Left lobe of liver (tissue), 2 donors: Measurements from ENCODE around the gene CTF1. TPM values are rescaled to one million over a fixed set of nuclear protein-coding genes. Genes with fewer than 3 reads are reported as not detected.
"Not testable (repeated sequence)": the region's sequence is repeated elsewhere in the genome, so short reads cannot be mapped to it uniquely, and the experiment has no call there.

Experiments
- ATAC-seq: fragments of 200-7000 bp; cut with Tn5 transposase; one replicate; pipeline ENCODE4 v1.9.1; 2020; ENCODE audit warnings: mild to moderate bottlenecking, moderate library complexity
- DNase-seq: peaks from one replicate; pipeline ENCODE4 v3.0.0-alpha.2; 2020; ENCODE audit warnings: low spot score
- total RNA-seq: library from RNA; stranded (reverse); gene quantifications from one replicate; pipeline ENCODE4 v1.2.1, GENCODE V29; 2021
- donor health status: DM: no; HTN: no; CAD: no; lungs with moderate emphysema.
- donor health status: DM: no; HTN: yes; CAD: no.

Gene CTF1, protein sequence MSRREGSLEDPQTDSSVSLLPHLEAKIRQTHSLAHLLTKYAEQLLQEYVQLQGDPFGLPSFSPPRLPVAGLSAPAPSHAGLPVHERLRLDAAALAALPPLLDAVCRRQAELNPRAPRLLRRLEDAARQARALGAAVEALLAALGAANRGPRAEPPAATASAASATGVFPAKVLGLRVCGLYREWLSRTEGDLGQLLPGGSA
- 0.58 TPM for total RNA-seq

DNA sequence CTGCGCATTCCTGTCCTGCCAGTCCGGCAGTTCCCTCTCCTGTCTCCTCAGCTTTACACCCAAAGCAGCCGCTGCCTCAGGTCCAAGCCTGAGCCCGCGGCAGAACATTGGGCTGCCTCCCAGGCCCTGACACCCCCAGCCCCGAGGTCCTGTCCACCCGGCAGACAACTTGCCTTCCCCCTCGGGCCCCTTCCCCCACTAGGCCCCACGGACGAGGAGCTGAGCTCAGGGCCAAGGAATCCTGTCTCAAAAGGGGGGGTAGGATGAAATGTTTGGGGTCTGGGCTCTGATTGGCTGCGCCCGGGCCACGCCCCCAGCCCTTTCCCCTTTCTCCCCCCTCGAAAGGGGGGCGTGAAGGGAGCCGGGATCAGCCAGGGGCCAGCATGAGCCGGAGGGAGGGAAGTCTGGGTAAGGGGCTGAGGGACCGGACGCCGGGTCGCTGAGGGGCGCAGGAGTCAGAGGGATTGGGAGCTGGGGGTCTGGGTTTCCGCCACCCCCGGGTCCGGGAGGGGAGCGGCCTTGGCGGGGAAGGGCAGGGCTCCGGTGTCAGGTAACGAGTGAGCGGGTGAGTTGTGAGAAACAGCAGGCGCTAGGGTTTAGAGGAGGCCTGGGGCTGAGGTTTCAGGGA, at the start of gene CTF1:
Gene CTF1 (plus strand): TSS at position 354 of the 628 bp plus-strand sequence. CDS start 30 bp downstream, at position 384.
- DNase-seq (peak; percentile 59), ATAC-seq (peak; percentile 6)

DNA sequence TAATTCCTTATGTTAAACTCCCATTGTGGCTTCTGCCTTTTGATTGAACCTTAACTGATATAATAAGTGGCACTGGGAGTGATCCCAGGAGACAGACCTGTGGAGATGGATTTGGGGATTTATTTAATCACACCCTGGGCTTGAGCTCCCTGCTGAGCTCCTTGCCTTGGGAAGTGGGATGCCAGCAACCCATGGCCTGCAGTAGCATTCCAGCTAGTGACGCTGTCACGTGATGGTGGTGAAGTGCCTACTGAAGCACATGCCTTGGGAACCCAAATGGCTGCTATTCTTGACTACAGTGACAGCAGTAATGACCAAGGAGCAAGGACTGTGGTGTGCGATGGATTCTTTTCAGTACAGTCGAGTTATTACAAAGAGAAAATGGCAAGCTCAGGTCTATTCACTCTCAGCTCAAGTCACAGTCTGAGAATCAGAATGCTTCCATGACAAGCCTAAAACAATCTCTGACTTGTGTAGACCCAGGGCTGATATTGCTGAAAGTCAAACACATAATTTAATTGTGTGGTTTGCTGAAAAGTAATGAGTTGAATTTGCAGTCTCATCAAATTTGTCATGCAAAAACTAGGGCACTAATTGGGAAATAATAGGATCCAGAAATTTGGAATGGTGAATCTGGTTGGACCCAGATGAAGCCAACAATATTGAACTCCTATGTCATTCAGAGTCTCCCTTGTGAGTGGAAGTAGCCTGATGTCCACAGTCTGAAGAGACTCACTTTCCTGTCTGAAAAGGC, 49.6 kb upstream of the CTF1 start:
- ATAC-seq = no peak
- no peak for DNase-seq

DNA sequence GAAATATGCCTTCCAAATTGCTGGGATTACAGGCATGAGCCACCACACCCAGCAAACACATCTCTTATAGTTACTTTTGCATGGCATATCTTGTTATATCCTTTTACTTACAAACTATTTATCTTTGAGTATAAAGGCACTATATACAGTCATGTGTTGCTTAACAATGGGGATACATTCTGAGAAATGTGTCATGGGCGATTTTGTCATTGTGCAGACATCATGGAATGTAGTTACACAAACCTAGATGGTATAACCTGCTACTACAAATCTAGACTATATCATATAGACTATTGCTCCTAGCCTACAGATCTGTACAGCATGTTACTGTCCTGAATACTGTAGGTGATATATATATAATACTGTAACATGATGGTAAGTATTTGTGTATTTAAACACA, 46.2 kb upstream of the CTF1 start:
- DNase-seq (no peak), ATAC-seq (no peak)

GRCh38 chr16:30853758-30854157, 42.7 kb upstream of the CTF1 start:
- DNase-seq (no peak), ATAC-seq (no peak)

- ATAC-seq (no peak), DNase-seq (no peak)
Observed at GRCh38 chr16:30858111-30858495, 38.3 kb upstream of the CTF1 start.

DNA sequence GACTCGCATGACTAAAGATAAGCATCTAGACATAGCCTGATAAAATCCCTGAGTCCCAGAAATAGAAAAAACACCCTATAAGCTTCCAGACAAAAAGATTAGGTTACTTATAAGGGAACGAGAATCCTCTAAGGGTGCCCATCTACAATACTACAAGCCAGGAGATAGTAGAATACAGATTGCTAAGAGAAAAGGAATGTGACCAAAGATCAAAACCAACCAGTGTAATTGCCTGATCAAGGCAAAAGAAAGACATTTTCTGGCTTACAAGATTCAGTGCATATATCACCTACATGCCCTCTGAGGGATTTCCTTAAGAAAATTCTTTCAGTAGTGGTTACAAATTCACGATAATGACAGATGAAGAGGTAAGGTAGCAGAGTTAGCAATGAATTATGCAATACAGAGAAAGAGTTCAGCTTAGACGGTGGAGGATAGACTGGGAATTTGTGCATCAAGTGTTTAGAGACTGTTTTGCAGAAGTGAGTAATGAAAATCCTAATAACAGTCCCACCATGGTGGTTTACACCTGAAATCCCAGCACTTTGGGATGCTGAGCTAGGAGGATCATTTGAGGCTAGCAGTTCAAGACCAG, 37.5 kb upstream of the CTF1 start:
- no peak for ATAC-seq
- no peak for DNase-seq

- not testable (repeated sequence) for ATAC-seq, DNase-seq
Observed at GRCh38 chr16:30860729-30861128, 35.7 kb upstream of the CTF1 start.

DNA sequence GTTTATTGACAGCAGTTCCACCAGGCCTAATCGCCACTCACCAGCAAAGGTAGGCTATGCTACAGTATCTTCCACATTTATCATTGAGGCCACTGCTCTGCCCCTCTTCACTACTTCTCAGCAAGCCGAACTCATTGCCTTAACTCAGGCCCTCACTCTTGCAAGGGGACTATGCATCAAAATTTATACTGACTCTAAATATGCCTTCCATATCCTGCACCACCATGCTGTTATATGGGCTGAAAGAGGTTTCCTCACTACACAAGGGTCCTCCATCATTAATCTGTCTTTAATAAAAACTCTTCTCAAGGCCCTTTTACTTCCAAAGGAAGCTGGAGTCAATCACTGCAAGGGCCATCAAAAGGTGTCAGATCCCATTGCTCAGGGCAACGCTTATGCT, 33.2 kb upstream of the CTF1 start:
- ATAC-seq = not testable (repeated sequence)

DNA sequence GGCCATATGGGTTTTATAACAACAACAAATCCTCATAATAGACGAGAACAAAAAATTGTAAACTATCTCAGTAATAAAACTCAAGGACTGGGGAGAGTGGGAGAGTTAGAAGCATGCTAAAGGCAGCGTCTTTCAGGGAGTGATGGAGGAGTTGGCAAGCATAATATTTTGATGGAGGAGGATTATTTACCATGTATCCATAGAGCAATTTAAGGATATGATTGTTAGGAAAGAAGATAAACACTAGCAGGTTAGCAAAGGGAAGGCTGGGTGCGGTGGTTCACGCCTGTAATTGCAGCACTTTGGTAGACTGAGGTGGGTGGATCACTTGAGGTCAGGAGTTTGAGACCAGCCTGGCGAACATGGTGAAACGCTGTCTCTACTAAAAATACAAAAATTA, 30.4 kb upstream of the CTF1 start:
- no peak for DNase-seq
- no peak for ATAC-seq

More for the DNA sequence above, 33.2 kb upstream of the CTF1 start:
- DNase-seq = not testable (repeated sequence)

DNA sequence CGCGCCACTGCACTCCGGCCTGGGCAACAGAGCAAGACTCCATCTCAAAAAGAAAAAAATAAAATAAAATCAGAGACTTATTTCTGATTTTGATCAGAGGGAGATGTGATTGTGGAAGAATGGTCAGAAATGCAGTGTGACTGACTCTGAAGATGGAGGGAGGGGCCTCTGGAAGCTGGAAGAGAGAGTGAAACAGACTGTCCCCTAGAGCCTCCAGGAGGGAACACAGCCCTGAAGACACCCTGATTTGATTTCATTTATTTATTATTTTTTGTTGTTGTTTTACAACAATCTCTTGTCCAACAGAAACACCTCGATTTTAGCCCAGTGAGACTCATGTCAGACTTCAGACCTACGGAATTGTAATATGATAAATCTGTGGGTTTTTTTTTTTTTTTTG, 28.7 kb upstream of the CTF1 start:
- DNase-seq (no peak), ATAC-seq (no peak)

- no peak for ATAC-seq
- no peak for DNase-seq
Observed at GRCh38 chr16:30870904-30871303, 25.5 kb upstream of the CTF1 start.

GRCh38 chr16:30874244-30874820, 22.1 kb upstream of the CTF1 start:
- ATAC-seq (peak; percentile 2), DNase-seq (no peak)

DNA sequence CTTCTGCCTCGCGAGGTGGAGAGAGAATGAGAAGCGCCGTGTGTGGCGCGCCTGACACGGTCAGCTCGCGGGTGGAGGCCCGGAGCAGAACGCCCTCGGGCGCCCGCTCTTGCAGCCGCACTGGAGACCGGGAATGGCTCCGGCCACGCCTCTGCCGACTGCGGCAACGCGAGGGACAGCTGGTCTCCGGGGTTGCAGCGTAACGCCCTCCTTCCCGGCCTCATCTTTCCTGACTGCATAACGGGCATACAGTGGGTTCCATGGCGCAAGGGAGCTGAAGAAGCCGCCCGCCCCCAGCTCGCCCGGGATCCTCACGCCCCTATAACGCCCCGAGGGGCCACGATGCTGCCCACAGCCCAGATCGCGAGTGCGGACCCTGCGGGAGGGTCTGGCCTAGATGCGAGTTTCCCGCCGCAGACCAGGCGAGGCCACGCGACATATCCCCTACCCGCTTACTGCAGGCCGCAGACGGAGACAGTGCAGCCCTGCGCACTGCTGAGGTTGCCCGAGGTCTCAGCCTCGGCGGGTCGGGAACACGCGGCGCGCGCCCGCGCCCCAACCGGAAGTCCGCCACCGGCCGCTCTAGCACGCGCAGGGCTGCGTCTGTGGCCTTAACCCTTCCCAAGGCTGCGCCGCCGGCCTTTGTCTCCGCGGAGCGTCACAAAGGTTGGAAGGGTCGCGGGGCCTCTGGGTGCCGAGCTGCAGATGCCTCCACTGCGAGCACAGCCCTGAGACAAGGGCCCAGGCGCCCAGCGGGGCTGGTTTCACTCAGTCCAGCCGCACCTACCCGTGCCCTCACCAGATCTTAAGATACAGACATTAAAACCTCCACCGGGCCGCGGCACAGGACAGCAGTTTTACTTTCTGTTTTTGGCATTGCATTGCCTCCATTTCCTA, 21.3 kb upstream of the CTF1 start:
- peak; percentile 98 for ATAC-seq
- peak; percentile 91 for DNase-seq

DNA sequence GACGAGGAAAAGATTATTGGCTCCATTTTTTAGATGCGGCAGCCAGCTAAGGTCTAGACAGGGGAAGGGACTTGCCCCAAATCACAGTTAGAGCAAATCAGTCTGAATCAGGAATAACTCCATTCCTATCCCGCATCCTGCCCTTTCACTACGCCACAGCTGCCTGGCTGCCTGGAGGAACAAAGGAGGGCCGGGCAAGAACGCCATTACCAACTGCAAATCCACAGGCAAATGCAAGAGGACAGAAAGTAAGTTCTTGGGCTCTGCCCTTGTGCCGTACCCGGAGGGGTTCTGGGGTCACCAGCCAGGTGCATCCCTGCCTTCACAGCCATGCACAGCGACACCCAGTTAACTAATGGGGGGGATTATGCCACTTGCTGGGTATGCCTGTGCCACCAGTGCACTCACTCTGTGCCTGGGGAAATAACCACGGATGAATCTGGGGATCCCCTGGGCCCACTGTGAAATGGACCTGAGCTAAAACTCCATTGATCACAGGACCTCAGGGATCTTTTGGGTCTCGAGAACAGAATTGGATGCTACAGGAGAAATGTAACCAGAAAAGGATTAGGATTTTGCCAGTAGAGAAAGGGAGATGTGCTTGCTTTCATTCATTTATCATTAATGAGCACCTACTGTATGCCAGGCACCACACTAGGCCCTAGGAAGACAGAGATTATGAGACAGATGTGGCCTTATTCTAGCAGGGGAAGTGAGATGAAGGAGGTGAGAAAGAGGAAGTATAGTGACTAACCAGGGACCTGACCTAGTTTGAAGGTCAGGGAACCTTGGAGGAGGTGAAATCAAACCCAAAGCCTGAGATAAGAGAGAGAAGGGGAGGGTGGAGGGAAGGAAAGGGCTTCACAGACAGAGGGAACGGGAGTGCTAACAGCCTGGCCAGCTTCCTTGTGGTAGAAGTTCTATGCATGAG, 20.3 kb upstream of the CTF1 start:
- ATAC-seq (no peak), DNase-seq (no peak)

DNA sequence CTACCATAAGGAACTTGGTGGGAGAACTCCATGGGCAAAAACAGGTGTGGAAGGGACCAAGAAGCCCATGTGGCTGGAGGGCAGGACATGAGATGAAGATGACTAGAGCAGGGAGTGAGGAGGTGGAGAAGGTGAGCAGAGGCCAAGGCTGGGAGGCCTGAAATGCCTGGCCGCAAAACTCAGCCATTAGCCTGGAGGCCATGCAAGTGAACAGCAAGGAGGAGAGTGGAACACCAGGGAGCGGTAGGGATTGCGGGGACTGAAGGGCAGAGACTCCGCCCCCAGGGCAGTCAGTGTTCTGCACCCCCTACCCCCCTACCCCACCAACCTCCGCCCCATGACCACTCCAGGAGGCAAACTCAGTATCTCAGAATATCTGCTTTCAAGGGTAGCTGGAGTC, 19.5 kb upstream of the CTF1 start:
- DNase-seq (no peak), ATAC-seq (no peak)

- DNase-seq (no peak), ATAC-seq (no peak)
Observed at GRCh38 chr16:30882429-30883310, 13.7 kb upstream of the CTF1 start.

DNA sequence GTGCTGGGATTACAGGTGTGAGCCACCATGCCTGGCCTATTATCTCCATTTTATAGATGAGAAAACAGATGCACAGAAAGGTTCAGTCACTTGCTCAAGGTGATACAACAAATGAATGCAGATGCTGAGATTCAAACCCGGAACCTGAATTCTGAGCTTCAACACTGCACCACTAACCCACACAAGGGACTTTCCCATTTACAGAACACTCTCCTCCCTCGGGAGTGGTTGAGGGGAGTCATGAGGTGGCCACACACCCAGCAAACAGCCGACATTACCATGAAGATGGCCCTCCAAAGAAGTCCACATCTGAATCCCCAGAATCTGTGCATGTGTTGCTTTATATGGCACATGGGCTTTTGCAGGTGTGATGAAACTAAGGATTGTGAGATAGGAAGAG, 11.7 kb upstream of the CTF1 start:
- DNase-seq (no peak), ATAC-seq (no peak)

DNA sequence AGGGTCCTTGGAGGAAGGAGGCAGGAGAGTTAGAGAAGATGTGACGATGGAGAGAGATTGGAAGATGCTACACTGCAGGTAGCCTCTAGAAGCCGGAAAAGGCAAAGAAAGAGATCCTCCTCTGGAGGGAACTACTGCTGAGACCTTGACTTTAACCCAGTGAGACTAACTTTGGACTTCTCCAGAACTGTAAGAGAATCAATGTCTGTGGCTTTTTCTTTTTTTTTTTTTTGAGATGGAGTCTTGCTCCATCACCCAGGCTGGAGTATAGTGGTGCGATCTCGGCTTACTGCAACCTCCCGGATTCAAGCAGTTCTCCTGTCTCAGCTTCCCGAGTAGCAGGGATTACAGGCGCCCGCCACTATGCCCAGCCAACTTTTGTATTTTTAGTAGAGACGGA, 11.2 kb upstream of the CTF1 start:
- ATAC-seq (no peak), DNase-seq (no peak)
